ENCODE data around the gene AK5.

DNA sequence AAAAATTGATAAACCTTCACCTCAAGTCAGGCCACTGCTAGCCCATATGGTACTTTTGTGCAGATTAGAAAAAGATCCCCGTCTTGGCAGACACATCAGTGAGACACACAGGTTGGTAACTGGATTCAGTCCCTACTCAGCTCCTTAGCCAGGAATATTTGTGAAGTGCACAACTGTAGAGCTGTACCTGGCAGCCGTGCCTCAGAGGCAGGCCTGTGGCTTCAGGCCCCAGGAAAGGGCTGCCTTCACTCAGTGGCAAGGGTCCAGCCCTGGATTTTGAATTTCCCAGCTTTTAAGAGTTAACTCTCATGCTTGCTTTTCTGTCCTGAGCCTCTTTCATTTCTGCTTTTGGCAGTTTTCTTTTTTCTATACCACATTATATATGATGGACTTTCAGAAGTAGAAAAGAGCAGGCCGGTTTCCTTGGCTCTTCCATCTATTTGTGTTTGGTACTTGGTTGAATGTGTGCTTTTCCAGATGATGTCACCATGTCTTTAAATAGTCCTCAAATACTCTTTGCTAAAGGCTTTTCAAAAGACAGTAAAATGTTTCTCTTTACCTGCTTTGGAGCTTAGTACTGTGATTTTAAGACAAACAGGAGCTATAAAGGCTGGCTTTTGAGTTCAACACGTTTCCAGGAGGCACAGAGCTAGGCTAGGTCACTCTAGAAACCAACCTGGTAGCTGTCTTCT, 186.6 kb downstream of the AK5 start:
- TF ChIP-seq, protein P1, sequence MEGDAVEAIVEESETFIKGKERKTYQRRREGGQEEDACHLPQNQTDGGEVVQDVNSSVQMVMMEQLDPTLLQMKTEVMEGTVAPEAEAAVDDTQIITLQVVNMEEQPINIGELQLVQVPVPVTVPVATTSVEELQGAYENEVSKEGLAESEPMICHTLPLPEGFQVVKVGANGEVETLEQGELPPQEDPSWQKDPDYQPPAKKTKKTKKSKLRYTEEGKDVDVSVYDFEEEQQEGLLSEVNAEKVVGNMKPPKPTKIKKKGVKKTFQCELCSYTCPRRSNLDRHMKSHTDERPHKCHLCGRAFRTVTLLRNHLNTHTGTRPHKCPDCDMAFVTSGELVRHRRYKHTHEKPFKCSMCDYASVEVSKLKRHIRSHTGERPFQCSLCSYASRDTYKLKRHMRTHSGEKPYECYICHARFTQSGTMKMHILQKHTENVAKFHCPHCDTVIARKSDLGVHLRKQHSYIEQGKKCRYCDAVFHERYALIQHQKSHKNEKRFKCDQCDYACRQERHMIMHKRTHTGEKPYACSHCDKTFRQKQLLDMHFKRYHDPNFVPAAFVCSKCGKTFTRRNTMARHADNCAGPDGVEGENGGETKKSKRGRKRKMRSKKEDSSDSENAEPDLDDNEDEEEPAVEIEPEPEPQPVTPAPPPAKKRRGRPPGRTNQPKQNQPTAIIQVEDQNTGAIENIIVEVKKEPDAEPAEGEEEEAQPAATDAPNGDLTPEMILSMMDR (optimal IDR thresholded peaks at IDR 0.05 in 1 of 3, IDR thresholded peaks at IDR 0.05 in 1 of 3, conservative IDR thresholded peaks at IDR 0.05 in 1 of 3; ENCODE audit: extremely low read depth in 1 of 3, insufficient read depth in 2 of 3, low read length in 3 of 3): no peak
- no peak for TF ChIP-seq EZH2 (IDR thresholded peaks at IDR 0.05; ENCODE audit: low read length)
